Measurements from ENCODE around the gene BCDIN3D. TPM values are rescaled to one million over a fixed set of nuclear protein-coding genes. Genes with fewer than 3 reads are reported as not detected.
A peak's percentile ranks its signal among the peaks of the same experiment; 100 is the strongest.

The BCDIN3D gene
- total and polyA plus RNA-seq, 9 of the 15 experiments (the other 6 are each of a cell fraction or from before 2014, with no cell fraction given) = 3.7 to 6.9 (median 5.6) TPM

- TF ChIP-seq, protein P1, sequence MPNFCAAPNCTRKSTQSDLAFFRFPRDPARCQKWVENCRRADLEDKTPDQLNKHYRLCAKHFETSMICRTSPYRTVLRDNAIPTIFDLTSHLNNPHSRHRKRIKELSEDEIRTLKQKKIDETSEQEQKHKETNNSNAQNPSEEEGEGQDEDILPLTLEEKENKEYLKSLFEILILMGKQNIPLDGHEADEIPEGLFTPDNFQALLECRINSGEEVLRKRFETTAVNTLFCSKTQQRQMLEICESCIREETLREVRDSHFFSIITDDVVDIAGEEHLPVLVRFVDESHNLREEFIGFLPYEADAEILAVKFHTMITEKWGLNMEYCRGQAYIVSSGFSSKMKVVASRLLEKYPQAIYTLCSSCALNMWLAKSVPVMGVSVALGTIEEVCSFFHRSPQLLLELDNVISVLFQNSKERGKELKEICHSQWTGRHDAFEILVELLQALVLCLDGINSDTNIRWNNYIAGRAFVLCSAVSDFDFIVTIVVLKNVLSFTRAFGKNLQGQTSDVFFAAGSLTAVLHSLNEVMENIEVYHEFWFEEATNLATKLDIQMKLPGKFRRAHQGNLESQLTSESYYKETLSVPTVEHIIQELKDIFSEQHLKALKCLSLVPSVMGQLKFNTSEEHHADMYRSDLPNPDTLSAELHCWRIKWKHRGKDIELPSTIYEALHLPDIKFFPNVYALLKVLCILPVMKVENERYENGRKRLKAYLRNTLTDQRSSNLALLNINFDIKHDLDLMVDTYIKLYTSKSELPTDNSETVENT (CRISPR knock-in tag; IDR thresholded peaks at IDR 0.05) = no peak
- TF ChIP-seq ZNF347 (CRISPR knock-in tag; IDR thresholded peaks at IDR 0.05; ENCODE audit: low read depth) (no peak), DPF2 (IDR thresholded peaks at IDR 0.05) (peak; percentile 54; the same call in 1 of the 2 replicates), HDAC1 (IDR thresholded peaks at IDR 0.05) (peak in 1 of 2 experiments; percentile 90; a peak in 2 of 4 replicates), CBX1 (IDR thresholded peaks at IDR 0.05; ENCODE audit: low read depth) (peak; percentile 58; the same call in 1 of the 2 replicates), MEIS2 (IDR thresholded peaks at IDR 0.05; ENCODE audit: partially characterized antibody) (peak; percentile 6), ESRRB (CRISPR knock-in tag; IDR thresholded peaks at IDR 0.05; ENCODE audit: borderline replicate concordance) (no peak), DDX20 (tag; IDR thresholded peaks at IDR 0.05; ENCODE audit: low read depth) (no peak), KLF16 (IDR thresholded peaks at IDR 0.05) (no peak), ZNF3 (CRISPR knock-in tag; IDR thresholded peaks at IDR 0.05) (no peak), ZNF431 (CRISPR knock-in tag; IDR thresholded peaks at IDR 0.05) (peak; percentile 87), ADNP (tag; IDR thresholded peaks at IDR 0.05) (no peak), XRCC5 (IDR thresholded peaks at IDR 0.05; ENCODE audit: low read depth, low read length) (peak; percentile 86; the same call in 1 of the 2 replicates), NR0B1 (IDR thresholded peaks at IDR 0.05; ENCODE audit: partially characterized antibody) (no peak), CREB3L1 (IDR thresholded peaks at IDR 0.05; ENCODE audit: borderline replicate concordance, low read depth) (peak; percentile 55; the same call in 1 of the 2 replicates), ARID2 (IDR thresholded peaks at IDR 0.05) (no peak), NFXL1 (CRISPR knock-in tag; IDR thresholded peaks at IDR 0.05) (no peak), ZNF696 (CRISPR knock-in tag; conservative IDR thresholded peaks at IDR 0.05) (no peak), TCFL5 (CRISPR knock-in tag; conservative IDR thresholded peaks at IDR 0.05) (no peak), SPI1 (IDR thresholded peaks at IDR 0.05; ENCODE audit: borderline replicate concordance, low read depth, low read length) (peak; percentile 81)
- TF ChIP-seq, protein P2, sequence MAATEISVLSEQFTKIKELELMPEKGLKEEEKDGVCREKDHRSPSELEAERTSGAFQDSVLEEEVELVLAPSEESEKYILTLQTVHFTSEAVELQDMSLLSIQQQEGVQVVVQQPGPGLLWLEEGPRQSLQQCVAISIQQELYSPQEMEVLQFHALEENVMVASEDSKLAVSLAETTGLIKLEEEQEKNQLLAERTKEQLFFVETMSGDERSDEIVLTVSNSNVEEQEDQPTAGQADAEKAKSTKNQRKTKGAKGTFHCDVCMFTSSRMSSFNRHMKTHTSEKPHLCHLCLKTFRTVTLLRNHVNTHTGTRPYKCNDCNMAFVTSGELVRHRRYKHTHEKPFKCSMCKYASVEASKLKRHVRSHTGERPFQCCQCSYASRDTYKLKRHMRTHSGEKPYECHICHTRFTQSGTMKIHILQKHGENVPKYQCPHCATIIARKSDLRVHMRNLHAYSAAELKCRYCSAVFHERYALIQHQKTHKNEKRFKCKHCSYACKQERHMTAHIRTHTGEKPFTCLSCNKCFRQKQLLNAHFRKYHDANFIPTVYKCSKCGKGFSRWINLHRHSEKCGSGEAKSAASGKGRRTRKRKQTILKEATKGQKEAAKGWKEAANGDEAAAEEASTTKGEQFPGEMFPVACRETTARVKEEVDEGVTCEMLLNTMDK (IDR thresholded peaks at IDR 0.05; ENCODE audit: borderline replicate concordance, insufficient read depth, low read depth, low read length, poor library complexity, severe bottlenecking) = no peak
Measured at GRCh38 chr12:49828133-49829091, 14.5 kb downstream of the BCDIN3D start, which contains the start of gene NCKAP5L (continued).
